ENCODE results near the gene PRPH. TPM values are rescaled to one million over a fixed set of nuclear protein-coding genes. Genes with fewer than 3 reads are reported as not detected.

The PRPH gene
- total and polyA plus RNA-seq, 4 experiments from 2014 or later: 0.39 to 0.87 TPM; not detected in 2

DNA sequence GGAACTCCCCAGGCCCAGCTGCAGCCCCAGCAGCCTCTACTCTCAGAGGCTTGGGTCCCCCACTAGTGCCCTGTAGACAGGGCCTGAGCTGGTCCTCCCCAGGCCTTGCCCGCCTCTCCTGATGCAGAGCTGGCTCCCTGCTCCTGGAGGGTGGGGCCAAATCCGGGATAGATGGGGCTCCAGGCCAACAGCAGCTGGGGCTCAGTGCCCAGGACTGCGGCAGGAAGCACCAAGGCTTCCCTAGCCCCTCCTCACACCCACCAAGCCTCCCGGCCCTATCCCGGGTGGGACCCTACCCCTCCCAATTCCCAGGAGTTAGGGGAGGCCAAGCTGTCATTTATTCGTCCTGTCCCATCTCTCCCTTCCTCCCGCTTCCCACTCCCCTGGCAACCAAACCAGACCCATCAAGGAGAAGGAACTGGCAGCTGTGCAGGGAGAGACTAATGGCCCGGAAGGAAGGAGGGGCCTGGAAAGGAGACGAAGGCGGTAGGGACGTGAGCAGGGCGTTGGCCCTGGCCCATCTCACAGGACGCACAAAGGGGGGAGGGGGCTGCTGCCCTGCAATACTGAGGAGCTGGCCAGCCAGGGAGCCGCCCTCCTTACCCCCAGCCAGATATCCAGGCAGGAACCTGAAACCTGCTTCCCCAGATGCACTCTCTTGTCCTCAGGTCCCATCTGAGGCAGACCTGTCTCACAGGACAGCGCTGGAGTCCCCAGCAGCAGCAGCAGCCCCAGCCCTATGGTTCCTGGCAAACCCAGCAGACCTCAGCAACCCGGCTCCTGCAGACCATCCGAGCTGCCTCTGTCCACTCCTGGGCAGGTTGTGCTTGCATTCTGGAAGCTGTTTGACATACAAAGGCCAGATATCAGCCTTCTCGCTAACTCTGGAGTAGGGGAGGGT is 1.6 kb upstream of the PRPH start:
- DNase-seq: no peak
- Histone ChIP-seq H3K9me3 (ENCODE audit: control insufficient read depth in 1 of 2, low read length in 2 of 2) (no peaks in the 10 kb centered on the region), H3K36me3 (ENCODE audit: insufficient read depth, low read length) (no peaks in the 10 kb centered on the region), H3K27me3 (ENCODE audit: insufficient read depth, low read length) (peaks cover 31% of the 10 kb centered on the region), H3K27ac (ENCODE audit: low read depth, low read length) (no peak overlapping the region), H3K4me3 (ENCODE audit: low read length in 2 of 2) (no peak overlapping the region), H3K4me1 (ENCODE audit: insufficient read depth, low read length) (peaks cover 20% of the 10 kb centered on the region)
- H3K36me3 Mint-ChIP-seq: no peaks in the 10 kb centered on the region
- intact Hi-C loops (cut with micrococcal nuclease): no loop called here
- no peaks in the 10 kb centered on the region for H3K9me3 Mint-ChIP-seq
- H3K27me3 Mint-ChIP-seq: peaks cover 27 to 36% of the 10 kb centered on the region in 2 donors
- ChIA-PET POLR2A (ENCODE audit: partially characterized antibody) (interaction anchor here (1.4 kb wide), 1 partner anchor 74 kb away, joined by 4 read pairs; no protein-coding TSS in a partner anchor), CTCF (ENCODE audit: partially characterized antibody) (interaction anchor here (0.7 to 7.5 kb wide), 10 partner anchors 7 to 218 kb away, joined by 3 to 70 read pairs (median 8); partner anchors contain the start of genes C1QL4, DNAJC22 and TROAP)
- peaks cover 4 to 22% (median 17%) of the 10 kb centered on the region in 4 donors for H3K4me1 Mint-ChIP-seq
- peak overlapping the region in 1 of 8 donors; percentile 58 for H3K4me3 Mint-ChIP-seq
- H3K27ac Mint-ChIP-seq: no peak overlapping the region

DNA sequence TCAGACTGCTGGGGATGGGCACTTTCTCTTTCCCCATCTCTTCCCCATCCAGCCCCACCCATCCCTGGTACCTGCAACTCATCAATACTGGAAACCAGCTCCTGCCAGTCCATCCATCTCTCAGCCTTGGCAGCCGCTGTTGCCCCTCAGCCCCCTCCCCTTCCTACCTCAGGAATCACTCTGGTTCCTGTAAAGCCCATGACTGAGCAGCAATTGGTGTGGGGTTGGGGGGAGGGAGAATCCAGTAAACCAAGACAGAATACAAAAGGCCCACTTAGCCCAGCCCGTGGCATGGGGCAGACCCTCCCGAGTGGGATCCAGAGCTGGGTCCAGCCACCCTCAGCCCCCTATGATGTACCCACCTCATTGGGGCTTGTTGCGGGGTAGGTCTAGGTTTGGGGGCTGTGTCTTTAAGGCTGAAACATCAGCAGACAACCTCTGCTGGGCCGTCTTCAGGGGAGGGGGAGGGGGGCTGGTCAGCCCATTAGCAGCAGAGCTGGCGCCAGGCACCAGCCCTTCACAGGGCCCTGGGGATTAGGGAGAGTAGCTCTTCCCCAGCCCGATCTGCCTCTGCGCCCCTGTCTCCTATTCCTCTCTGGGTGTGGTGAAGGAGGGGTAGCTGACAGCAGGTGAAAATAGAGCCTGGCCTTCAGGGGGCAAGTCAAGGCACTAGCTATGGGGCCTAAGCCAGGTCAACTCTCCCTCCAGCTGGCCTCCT is 702 bp upstream of the PRPH start:
- Mint-ChIP-seq H3K27me3 (peaks cover 31 to 36% of the 10 kb centered on the region in 2 donors), H3K4me1 (peaks cover 5 to 28% (median 17%) of the 10 kb centered on the region in 4 donors), H3K4me3 (no peak overlapping the region), H3K9me3 (no peaks in the 10 kb centered on the region), H3K36me3 (no peaks in the 10 kb centered on the region), H3K27ac (no peak overlapping the region)
- Histone ChIP-seq H3K4me1 (ENCODE audit: insufficient read depth, low read length) (peaks cover 20% of the 10 kb centered on the region), H3K27me3 (ENCODE audit: insufficient read depth, low read length) (peaks cover 32% of the 10 kb centered on the region), H3K9me3 (ENCODE audit: control insufficient read depth in 1 of 2, low read length in 2 of 2) (no peaks in the 10 kb centered on the region), H3K4me3 (ENCODE audit: low read length in 2 of 2) (no peak overlapping the region), H3K27ac (ENCODE audit: low read depth, low read length) (no peak overlapping the region), H3K36me3 (ENCODE audit: insufficient read depth, low read length) (no peaks in the 10 kb centered on the region)
- ChIA-PET CTCF (ENCODE audit: partially characterized antibody) (interaction anchor here (0.7 to 4.2 kb wide), 10 partner anchors 8 to 217 kb away, joined by 3 to 24 read pairs (median 5); partner anchors contain the start of genes DNAJC22 and TROAP), POLR2A (ENCODE audit: partially characterized antibody) (interaction anchor here (1.4 to 1.9 kb wide), 2 partner anchors 49 to 73 kb away, joined by 4 to 9 read pairs; no protein-coding TSS in a partner anchor)
- intact Hi-C loops (cut with micrococcal nuclease): no loop called here
- DNase-seq: no peak

DNA sequence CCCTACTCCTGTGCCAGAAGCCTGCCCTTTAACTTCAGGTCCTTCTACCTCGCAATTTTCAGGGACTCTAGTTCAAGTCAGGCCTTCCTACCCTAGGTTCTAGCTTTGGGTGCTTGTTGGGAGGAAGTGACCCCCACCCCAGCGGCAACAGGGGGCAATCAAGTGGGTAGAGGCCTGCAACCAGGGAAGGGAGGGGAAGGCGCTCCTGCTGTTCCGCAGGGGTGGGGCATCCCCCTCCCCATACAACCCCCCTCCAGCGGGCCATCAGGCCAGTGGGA is 204 bp upstream of the PRPH start:
- intact Hi-C loops (cut with micrococcal nuclease): no loop called here
- ChIA-PET CTCF (ENCODE audit: partially characterized antibody) (interaction anchor here (1.1 to 4.2 kb wide), 8 partner anchors 8 to 52 kb away, joined by 3 to 24 read pairs (median 8); partner anchors contain the start of genes DNAJC22 and TROAP), POLR2A (ENCODE audit: partially characterized antibody) (interaction anchor here (1.4 to 1.9 kb wide), 2 partner anchors 48 to 72 kb away, joined by 4 to 9 read pairs; no protein-coding TSS in a partner anchor)
- Mint-ChIP-seq H3K27me3 (peaks cover 31 to 36% of the 10 kb centered on the region in 2 donors), H3K27ac (no peak overlapping the region), H3K4me1 (peaks cover 5 to 28% (median 17%) of the 10 kb centered on the region in 4 donors), H3K4me3 (no peak overlapping the region), H3K36me3 (no peaks in the 10 kb centered on the region), H3K9me3 (no peaks in the 10 kb centered on the region)
- peaks cover 20% of the 10 kb centered on the region for H3K4me1 ChIP-seq (ENCODE audit: insufficient read depth, low read length)
- no peak overlapping the region for H3K4me3 ChIP-seq (ENCODE audit: low read length in 2 of 2)
- H3K36me3 ChIP-seq (ENCODE audit: insufficient read depth, low read length): no peaks in the 10 kb centered on the region
- H3K9me3 ChIP-seq (ENCODE audit: control insufficient read depth in 1 of 2, low read length in 2 of 2): no peaks in the 10 kb centered on the region
- H3K27ac ChIP-seq (ENCODE audit: low read depth, low read length): no peak overlapping the region
- H3K27me3 ChIP-seq (ENCODE audit: insufficient read depth, low read length): peaks cover 32% of the 10 kb centered on the region
- DNase-seq: no peak

DNA sequence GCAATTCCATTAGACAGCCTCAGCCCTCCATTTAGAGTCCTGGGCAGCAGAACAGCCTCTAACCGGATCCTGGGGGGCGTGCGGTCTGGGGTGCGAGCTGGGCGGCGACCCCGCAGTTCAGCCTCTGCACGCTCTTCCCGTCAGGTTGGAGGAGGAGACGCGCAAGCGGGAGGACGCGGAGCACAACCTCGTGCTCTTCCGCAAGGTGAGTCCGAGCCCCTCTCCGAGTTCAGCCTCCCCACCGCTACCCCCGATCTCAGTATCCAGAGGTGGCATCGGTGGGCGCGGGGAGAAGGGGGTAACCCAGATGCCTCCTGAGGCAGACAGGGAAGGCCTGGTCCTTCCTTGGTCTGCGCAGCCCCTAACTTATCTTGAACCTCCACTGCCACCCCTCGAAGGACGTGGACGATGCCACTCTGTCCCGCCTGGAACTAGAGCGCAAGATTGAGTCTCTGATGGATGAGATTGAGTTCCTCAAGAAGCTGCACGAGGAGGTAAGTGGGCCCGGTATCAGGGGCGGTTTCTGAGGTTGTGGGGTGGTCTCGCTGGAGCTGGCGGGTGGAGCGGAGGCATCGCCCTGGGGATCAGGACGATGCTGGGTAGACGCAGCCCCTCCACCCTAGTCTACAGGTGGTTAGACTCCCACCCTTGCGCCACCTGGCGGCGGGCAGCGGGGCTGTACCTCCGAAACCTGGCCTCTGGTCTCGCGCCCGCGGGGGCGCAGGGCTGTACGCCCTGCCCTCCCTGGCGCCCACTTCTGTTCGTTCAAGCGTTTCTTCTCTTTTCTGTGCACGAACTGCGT is 1.3 kb downstream of the PRPH start:
- H3K27ac ChIP-seq (ENCODE audit: low read depth, low read length): no peak overlapping the region
- Mint-ChIP-seq H3K4me3 (peak overlapping the region; percentile 62 to 79 (median 74)), H3K27ac (peak overlapping the region in 1 of 7 donors; percentile 53), H3K27me3 (peaks cover 34 to 42% of the 10 kb centered on the region in 2 donors), H3K4me1 (peaks cover 5 to 28% (median 17%) of the 10 kb centered on the region in 4 donors), H3K9me3 (no peaks in the 10 kb centered on the region), H3K36me3 (no peaks in the 10 kb centered on the region)
- H3K36me3 ChIP-seq (ENCODE audit: insufficient read depth, low read length): no peaks in the 10 kb centered on the region
- ChIA-PET CTCF (ENCODE audit: partially characterized antibody) (interaction anchor here (0.6 to 4.2 kb wide), 7 partner anchors 10 to 227 kb away, joined by 3 to 24 read pairs (median 9); partner anchors contain the start of genes DNAJC22 and TROAP), POLR2A (ENCODE audit: partially characterized antibody) (interaction anchor here (1.4 to 1.9 kb wide), 2 partner anchors 27 to 47 kb away, joined by 5 to 9 read pairs; partner anchors contain the start of gene TROAP)
- H3K4me3 ChIP-seq (ENCODE audit: low read length in 2 of 2): peak overlapping the region in 1 of 2 donors; percentile 36
- intact Hi-C loops (cut with micrococcal nuclease): loop anchor here (1.0 kb wide), 1 partner anchor 8 kb away; no protein-coding TSS in a partner anchor
- H3K27me3 ChIP-seq (ENCODE audit: insufficient read depth, low read length): peaks cover 32% of the 10 kb centered on the region
- peaks cover 20% of the 10 kb centered on the region for H3K4me1 ChIP-seq (ENCODE audit: insufficient read depth, low read length)
- DNase-seq: peak; percentile 53 to 64 (median 61)
- H3K9me3 ChIP-seq (ENCODE audit: control insufficient read depth in 1 of 2, low read length in 2 of 2): no peaks in the 10 kb centered on the region

DNA sequence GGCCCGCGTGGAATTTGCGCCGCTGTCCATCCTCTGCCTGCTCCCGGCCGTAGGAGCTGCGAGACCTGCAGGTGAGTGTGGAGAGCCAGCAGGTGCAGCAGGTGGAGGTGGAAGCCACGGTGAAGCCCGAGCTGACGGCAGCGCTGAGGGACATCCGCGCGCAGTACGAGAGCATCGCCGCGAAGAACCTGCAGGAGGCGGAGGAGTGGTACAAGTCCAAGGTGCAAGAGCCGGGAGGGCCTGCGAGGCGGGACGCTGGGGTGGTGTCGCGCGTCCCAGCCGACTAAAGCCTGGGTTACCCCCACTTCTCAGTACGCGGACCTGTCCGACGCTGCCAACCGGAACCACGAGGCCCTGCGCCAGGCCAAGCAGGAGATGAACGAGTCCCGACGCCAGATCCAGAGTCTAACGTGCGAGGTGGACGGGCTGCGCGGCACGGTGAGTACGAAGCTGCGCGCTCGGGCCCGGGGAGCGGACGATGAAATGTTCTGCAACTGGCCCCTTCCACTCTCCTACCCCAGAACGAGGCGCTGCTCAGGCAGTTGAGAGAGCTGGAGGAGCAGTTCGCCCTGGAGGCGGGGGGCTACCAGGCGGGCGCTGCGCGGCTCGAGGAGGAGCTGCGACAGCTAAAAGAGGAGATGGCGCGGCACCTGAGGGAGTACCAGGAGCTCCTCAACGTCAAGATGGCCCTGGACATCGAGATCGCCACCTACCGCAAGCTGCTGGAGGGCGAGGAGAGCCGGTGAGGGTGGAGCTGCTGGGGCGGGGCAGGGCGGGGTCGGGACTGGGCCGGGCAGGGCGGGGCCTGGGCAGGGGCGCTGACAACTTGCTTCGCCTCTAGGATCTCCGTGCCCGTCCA is 2.1 kb downstream of the PRPH start:
- H3K4me3 ChIP-seq (ENCODE audit: low read length in 2 of 2): peak overlapping the region in 1 of 2 donors; percentile 36
- POLR2A ChIA-PET (ENCODE audit: partially characterized antibody): no interaction called here

DNA sequence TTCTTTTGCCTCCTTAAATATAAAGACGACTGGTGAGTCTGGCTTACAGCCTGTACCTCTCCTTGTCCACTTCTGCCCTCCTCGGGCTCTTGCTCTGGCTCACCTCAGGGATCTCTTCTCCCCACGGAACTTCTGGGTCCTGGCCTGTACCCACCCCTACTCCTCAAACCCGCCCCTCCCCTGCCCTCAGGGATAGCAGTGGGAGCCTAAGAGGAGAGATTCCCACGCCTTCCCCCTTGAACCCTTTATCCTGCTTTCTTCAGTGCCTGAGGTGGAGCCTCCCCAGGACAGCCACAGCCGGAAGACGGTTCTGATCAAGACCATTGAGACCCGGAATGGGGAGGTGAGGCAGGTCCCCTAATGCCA is 2.7 kb downstream of the PRPH start:
- Histone ChIP-seq H3K4me1 (ENCODE audit: insufficient read depth, low read length) (peaks cover 20% of the 10 kb centered on the region), H3K27ac (ENCODE audit: low read depth, low read length) (no peak overlapping the region), H3K4me3 (ENCODE audit: low read length in 2 of 2) (no peak overlapping the region), H3K27me3 (ENCODE audit: insufficient read depth, low read length) (peaks cover 32% of the 10 kb centered on the region), H3K9me3 (ENCODE audit: control insufficient read depth in 1 of 2, low read length in 2 of 2) (no peaks in the 10 kb centered on the region), H3K36me3 (ENCODE audit: insufficient read depth, low read length) (no peaks in the 10 kb centered on the region)
- CTCF ChIA-PET (ENCODE audit: partially characterized antibody): interaction anchor here (0.9 to 4.2 kb wide), 5 partner anchors 9 to 49 kb away, joined by 3 to 24 read pairs (median 4); partner anchors contain the start of genes DNAJC22 and TROAP
- intact Hi-C loops (cut with micrococcal nuclease): no loop called here
- Mint-ChIP-seq H3K27me3 (peaks cover 35 to 47% of the 10 kb centered on the region in 2 donors), H3K27ac (no peak overlapping the region), H3K4me3 (peak overlapping the region in 6 of 8 donors; percentile 20 to 67 (median 48)), H3K4me1 (peaks cover 10 to 33% (median 22%) of the 10 kb centered on the region in 4 donors), H3K36me3 (no peaks in the 10 kb centered on the region), H3K9me3 (no peaks in the 10 kb centered on the region)
- no peak for DNase-seq
- POLR2A ChIA-PET (ENCODE audit: partially characterized antibody): no interaction called here

More for the DNA sequence above, 2.1 kb downstream of the PRPH start:
- H3K9me3 Mint-ChIP-seq: no peaks in the 10 kb centered on the region
- peaks cover 32% of the 10 kb centered on the region for H3K27me3 ChIP-seq (ENCODE audit: insufficient read depth, low read length)
- no peaks in the 10 kb centered on the region for H3K36me3 ChIP-seq (ENCODE audit: insufficient read depth, low read length)
- peak in 4 of 5 donors; percentile 36 to 52 (median 44) for DNase-seq
- peaks cover 20% of the 10 kb centered on the region for H3K4me1 ChIP-seq (ENCODE audit: insufficient read depth, low read length)
- no peaks in the 10 kb centered on the region for H3K36me3 Mint-ChIP-seq
- peak overlapping the region in 1 of 7 donors; percentile 53 for H3K27ac Mint-ChIP-seq
- CTCF ChIA-PET (ENCODE audit: partially characterized antibody): interaction anchor here (0.6 to 4.2 kb wide), 7 partner anchors 8 to 226 kb away, joined by 3 to 24 read pairs (median 4); partner anchors contain the start of genes DNAJC22 and TROAP
- no peaks in the 10 kb centered on the region for H3K9me3 ChIP-seq (ENCODE audit: control insufficient read depth in 1 of 2, low read length in 2 of 2)
- peaks cover 10 to 33% (median 22%) of the 10 kb centered on the region in 4 donors for H3K4me1 Mint-ChIP-seq
- peaks cover 34 to 47% of the 10 kb centered on the region in 2 donors for H3K27me3 Mint-ChIP-seq
- H3K27ac ChIP-seq (ENCODE audit: low read depth, low read length): no peak overlapping the region
- intact Hi-C loops (cut with micrococcal nuclease): loop anchor here (1.0 kb wide), 1 partner anchor 9 kb away; no protein-coding TSS in a partner anchor
- H3K4me3 Mint-ChIP-seq: peak overlapping the region; percentile 62 to 79 (median 74)

Measured in CD4-positive, alpha-beta memory T cell (primary cell).